Measurements from ENCODE around the gene WFIKKN2.

The WFIKKN2 gene

DNA sequence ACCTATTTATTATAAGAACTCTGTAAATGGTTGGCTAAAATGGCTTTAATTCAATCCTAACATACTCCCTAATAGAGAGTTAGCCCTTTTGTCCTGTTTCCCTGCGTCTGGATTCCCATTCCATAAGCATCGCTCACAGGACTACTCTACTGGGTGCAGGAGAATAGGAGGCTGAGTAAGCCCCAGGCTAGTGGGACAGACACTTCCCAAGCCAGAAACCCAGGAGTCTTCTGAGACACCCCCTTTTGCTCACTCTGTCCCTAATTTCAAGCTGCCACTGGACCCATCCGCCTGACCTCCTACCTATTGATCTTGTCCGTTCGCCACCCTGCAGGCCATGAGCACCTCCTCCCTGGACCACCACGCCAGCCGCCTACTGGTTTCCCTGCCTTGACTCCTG lies 47.5 kb downstream of the WFIKKN2 start:
- no peak for DNase-seq

GRCh38 chr17:50883850-50884438 lies 48.6 kb downstream of the WFIKKN2 start:
- no peak for DNase-seq

DNA sequence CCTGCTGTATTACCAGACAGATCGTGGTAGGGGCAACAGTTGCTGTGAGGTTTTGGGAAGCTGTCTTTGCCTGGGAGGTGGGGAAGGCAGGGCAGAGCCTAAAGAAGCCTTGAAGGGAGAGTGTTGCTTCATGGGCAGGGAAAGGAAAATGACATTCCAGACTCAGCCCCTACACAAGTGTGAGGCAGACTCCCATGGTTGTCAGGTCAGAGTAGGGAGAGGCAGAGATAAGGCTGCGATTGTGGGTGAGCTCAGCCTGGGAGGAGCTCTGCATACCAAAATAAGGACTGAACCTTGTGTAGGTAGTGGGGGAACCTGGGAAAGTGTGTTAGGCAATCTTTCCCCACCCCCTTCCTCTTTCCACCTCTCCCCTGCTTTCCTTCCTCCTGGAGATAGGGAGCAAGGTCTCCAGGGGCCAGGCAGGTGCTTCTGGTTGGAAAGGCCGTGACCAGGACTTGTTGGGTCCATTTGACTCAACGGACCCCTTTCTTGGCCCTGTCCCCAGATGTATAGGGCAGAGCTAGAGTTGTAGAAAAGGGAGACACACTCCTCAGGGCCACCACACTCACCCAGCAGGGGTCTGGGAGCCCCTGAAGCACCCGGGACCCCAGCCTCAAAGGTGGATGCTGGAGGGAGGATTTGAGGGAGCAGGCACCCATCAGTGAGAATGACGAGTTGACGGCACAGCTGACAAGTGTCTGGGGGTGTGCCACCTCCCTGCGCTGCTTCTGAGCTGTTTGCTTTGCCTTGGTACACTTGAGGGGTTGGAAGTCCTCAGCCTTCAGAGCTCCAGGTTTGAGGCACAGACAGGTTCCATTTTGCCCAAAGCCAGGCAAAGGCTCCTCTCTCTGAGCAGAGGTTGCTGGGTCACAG lies 49.3 kb downstream of the WFIKKN2 start:
- DNase-seq = no peak

GRCh38 chr17:50887705-50888245 lies 52.4 kb downstream of the WFIKKN2 start:
- DNase-seq = no peak

DNA sequence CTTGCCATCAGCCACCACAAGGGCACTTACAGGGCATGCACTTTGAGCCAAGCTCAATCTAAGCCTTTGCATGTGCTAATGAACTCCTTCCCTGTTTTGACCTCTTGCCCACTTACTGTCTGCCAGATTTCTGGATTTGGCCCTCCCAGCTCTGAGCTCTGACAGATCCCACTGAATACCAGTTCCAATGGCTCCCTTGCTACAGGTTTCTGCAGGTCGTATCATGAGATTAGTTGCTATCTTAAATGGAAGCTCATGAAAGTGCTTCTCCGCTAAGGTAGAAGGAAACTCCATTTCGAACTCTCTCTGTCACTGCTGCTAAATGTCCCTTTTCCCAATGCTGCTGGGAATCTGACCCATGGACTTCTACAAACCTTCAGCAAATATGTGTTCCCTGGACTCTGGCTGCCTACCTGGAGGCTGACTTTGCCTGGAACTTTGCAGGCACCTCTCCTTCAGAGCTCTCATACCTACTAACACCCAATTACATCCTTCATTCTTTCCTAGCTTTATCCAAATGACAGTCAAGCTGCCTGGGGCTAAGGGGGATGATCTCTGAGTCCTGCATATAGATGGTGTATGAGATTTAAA lies 54.2 kb downstream of the WFIKKN2 start:
- DNase-seq = no peak

DNA sequence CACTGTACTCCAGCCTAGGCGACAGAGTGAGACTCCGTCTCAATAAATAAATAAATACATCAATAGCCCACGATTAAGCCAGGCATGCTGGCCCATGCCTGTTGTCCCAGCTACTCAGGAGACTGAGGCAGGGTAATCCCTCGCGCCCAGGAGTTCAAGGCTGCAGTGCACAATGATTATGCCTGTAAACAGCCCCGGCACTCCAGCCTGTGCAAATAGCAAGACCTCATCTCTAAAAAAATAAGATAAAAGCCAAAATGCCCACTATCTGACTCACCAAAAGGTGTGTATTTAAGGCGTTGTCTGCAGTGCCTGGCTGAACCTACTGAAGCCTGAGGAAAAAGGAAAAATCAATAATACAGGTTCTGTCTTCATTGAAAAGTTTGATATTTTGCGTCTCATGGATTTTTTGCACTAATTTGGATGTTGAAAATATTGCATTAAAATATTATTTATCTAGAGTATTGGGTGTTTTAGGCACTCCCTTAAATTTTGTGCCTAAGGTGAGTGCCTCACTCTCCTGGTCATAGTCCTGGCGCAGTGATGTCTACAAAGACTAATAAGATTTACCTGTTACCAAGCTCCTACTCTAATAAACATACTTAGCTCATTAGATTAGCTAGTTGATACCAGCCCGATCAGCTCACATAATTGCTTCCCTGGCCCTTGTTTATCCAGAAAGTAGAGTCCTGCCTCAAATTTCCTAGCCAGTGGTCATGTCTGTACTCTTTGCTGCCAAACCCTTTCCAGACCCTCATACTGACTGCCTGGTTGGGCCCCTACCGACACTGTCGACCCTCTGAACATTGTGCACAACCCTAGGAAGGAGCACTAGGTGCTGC lies 55.5 kb downstream of the WFIKKN2 start:
- DNase-seq = no peak

GRCh38 chr17:50891577-50891989 lies 56.2 kb downstream of the WFIKKN2 start:
- no peak for DNase-seq
